ENCODE measurements around the gene ZNRF4. TPM values are rescaled to one million over a fixed set of nuclear protein-coding genes. Genes with fewer than 3 reads are reported as not detected.
"Not testable (repeated sequence)": the region's sequence is repeated elsewhere in the genome, so short reads cannot be mapped to it uniquely, and the experiment has no call there.

Gene ZNRF4
- total RNA-seq, 2 donors from 2014 or later, result not detected

GRCh38 chr19:5434970-5435641, 20.1 kb upstream of the ZNRF4 start:
- Mint-ChIP-seq H3K27ac (no peak overlapping the region), H3K27me3 (peaks cover 15 to 45% of the 10 kb centered on the region in 2 donors), H3K9me3 (no peaks in the 10 kb centered on the region), H3K36me3 (no peaks in the 10 kb centered on the region), H3K4me1 (ENCODE audit: low read depth in 2 of 2) (no peaks in the 10 kb centered on the region), H3K4me3 (no peak overlapping the region)
- DNase-seq (ENCODE audit: low spot score) (no peak), ATAC-seq (peak; percentile 52 to 62)

- H3K4me3 Mint-ChIP-seq, result no peak overlapping the region
- H3K27me3 Mint-ChIP-seq, result peaks cover 14 to 50% of the 10 kb centered on the region in 2 donors
- ATAC-seq (no peak), DNase-seq (ENCODE audit: low spot score) (no peak)
- H3K4me1 Mint-ChIP-seq (ENCODE audit: low read depth in 2 of 2), result no peaks in the 10 kb centered on the region
- no peak overlapping the region for H3K27ac Mint-ChIP-seq
- no peaks in the 10 kb centered on the region for H3K36me3 Mint-ChIP-seq
- H3K9me3 Mint-ChIP-seq, result no peaks in the 10 kb centered on the region
Measured at GRCh38 chr19:5435642-5436017, 19.6 kb upstream of the ZNRF4 start.

- DNase-seq (ENCODE audit: low spot score), result no peak
- H3K9me3 Mint-ChIP-seq, result no peaks in the 10 kb centered on the region
- no peaks in the 10 kb centered on the region for H3K36me3 Mint-ChIP-seq
- peaks cover 12 to 48% of the 10 kb centered on the region in 2 donors for H3K27me3 Mint-ChIP-seq
- H3K4me3 Mint-ChIP-seq, result no peak overlapping the region
- H3K4me1 Mint-ChIP-seq (ENCODE audit: low read depth in 2 of 2), result no peaks in the 10 kb centered on the region
- ATAC-seq, result peak in 1 of 2 donors; percentile 45
- no peak overlapping the region for H3K27ac Mint-ChIP-seq
Measured at GRCh38 chr19:5436106-5436947, 18.9 kb upstream of the ZNRF4 start.

GRCh38 chr19:5436948-5437306, 18.3 kb upstream of the ZNRF4 start:
- no peak overlapping the region for H3K27ac Mint-ChIP-seq
- no peak overlapping the region for H3K4me3 Mint-ChIP-seq
- peaks cover 10 to 44% of the 10 kb centered on the region in 2 donors for H3K27me3 Mint-ChIP-seq
- H3K9me3 Mint-ChIP-seq, result no peaks in the 10 kb centered on the region
- no peaks in the 10 kb centered on the region for H3K4me1 Mint-ChIP-seq (ENCODE audit: low read depth in 2 of 2)
- no peaks in the 10 kb centered on the region for H3K36me3 Mint-ChIP-seq
- no peak for ATAC-seq
- DNase-seq (ENCODE audit: low spot score), result no peak

GRCh38 chr19:5438756-5439155, 16.5 kb upstream of the ZNRF4 start:
- peaks cover 12 to 38% of the 10 kb centered on the region in 2 donors for H3K27me3 Mint-ChIP-seq
- H3K27ac Mint-ChIP-seq; H3K4me3 Mint-ChIP-seq; H3K4me1 Mint-ChIP-seq (ENCODE audit: low read depth in 2 of 2); H3K9me3 Mint-ChIP-seq; DNase-seq (ENCODE audit: low spot score); ATAC-seq; H3K36me3 Mint-ChIP-seq: not testable (repeated sequence)

GRCh38 chr19:5439452-5439851, 15.8 kb upstream of the ZNRF4 start:
- DNase-seq (ENCODE audit: low spot score) (no peak), ATAC-seq (no peak)
- Mint-ChIP-seq H3K27ac (no peak overlapping the region), H3K27me3 (peaks cover 10 to 31% of the 10 kb centered on the region in 2 donors), H3K36me3 (no peaks in the 10 kb centered on the region), H3K9me3 (no peaks in the 10 kb centered on the region), H3K4me3 (no peak overlapping the region), H3K4me1 (ENCODE audit: low read depth in 2 of 2) (no peaks in the 10 kb centered on the region)

GRCh38 chr19:5440299-5440698, 14.9 kb upstream of the ZNRF4 start:
- Mint-ChIP-seq H3K4me3 (no peak overlapping the region), H3K9me3 (no peaks in the 10 kb centered on the region)

GRCh38 chr19:5443723-5444122, 11.5 kb upstream of the ZNRF4 start:
- DNase-seq (ENCODE audit: low spot score) (no peak), ATAC-seq (no peak)
- Mint-ChIP-seq H3K4me1 (ENCODE audit: low read depth in 2 of 2) (no peaks in the 10 kb centered on the region), H3K9me3 (no peaks in the 10 kb centered on the region), H3K4me3 (no peak overlapping the region), H3K27ac (no peak overlapping the region), H3K27me3 (peaks cover 5 to 9% of the 10 kb centered on the region in 2 donors), H3K36me3 (no peaks in the 10 kb centered on the region)

More at GRCh38 chr19:5440299-5440698, 14.9 kb upstream of the ZNRF4 start:
- Mint-ChIP-seq H3K27ac (no peak overlapping the region), H3K27me3 (peaks cover 6 to 31% of the 10 kb centered on the region in 2 donors), H3K4me1 (ENCODE audit: low read depth in 2 of 2) (no peaks in the 10 kb centered on the region), H3K36me3 (no peaks in the 10 kb centered on the region)
- no peak for ATAC-seq
- DNase-seq (ENCODE audit: low spot score), result no peak

- H3K4me1 Mint-ChIP-seq (ENCODE audit: low read depth in 2 of 2), result no peaks in the 10 kb centered on the region
- DNase-seq (ENCODE audit: low spot score) (no peak), ATAC-seq (no peak)
- no peak overlapping the region for H3K4me3 Mint-ChIP-seq
- H3K36me3 Mint-ChIP-seq, result no peaks in the 10 kb centered on the region
- no peaks in the 10 kb centered on the region for H3K9me3 Mint-ChIP-seq
- peaks cover 6 to 10% of the 10 kb centered on the region in 2 donors for H3K27me3 Mint-ChIP-seq
- H3K27ac Mint-ChIP-seq, result no peak overlapping the region
Measured at GRCh38 chr19:5444431-5444830, 10.8 kb upstream of the ZNRF4 start.

- Mint-ChIP-seq H3K27me3 (peaks cover 10 to 15% of the 10 kb centered on the region in 2 donors), H3K27ac (no peak overlapping the region), H3K36me3 (no peaks in the 10 kb centered on the region), H3K9me3 (no peaks in the 10 kb centered on the region), H3K4me3 (no peak overlapping the region), H3K4me1 (ENCODE audit: low read depth in 2 of 2) (no peaks in the 10 kb centered on the region)
- DNase-seq (ENCODE audit: low spot score) (no peak), ATAC-seq (no peak)
Measured at GRCh38 chr19:5445071-5445470, 10.1 kb upstream of the ZNRF4 start.

GRCh38 chr19:5445561-5446055, 9.6 kb upstream of the ZNRF4 start:
- H3K4me1 Mint-ChIP-seq (ENCODE audit: low read depth in 2 of 2), result no peaks in the 10 kb centered on the region
- no peak overlapping the region for H3K4me3 Mint-ChIP-seq
- H3K9me3 Mint-ChIP-seq, result no peaks in the 10 kb centered on the region
- ATAC-seq, result peak in 1 of 2 donors; percentile 26
- DNase-seq (ENCODE audit: low spot score), result no peak
- H3K36me3 Mint-ChIP-seq, result no peaks in the 10 kb centered on the region
- no peak overlapping the region for H3K27ac Mint-ChIP-seq
- peaks cover 11% of the 10 kb centered on the region in 2 donors for H3K27me3 Mint-ChIP-seq

GRCh38 chr19:5447700-5448311, 7.4 kb upstream of the ZNRF4 start:
- ATAC-seq, result no peak
- Mint-ChIP-seq H3K9me3 (no peaks in the 10 kb centered on the region), H3K27me3 (peaks cover 9 to 11% of the 10 kb centered on the region in 2 donors), H3K36me3 (no peaks in the 10 kb centered on the region), H3K4me1 (ENCODE audit: low read depth in 2 of 2) (no peaks in the 10 kb centered on the region), H3K4me3 (no peak overlapping the region), H3K27ac (no peak overlapping the region)
- no peak for DNase-seq (ENCODE audit: low spot score)

GRCh38 chr19:5448374-5448773, 6.8 kb upstream of the ZNRF4 start:
- Mint-ChIP-seq H3K36me3 (no peaks in the 10 kb centered on the region), H3K4me1 (ENCODE audit: low read depth in 2 of 2) (no peaks in the 10 kb centered on the region), H3K4me3 (no peak overlapping the region), H3K27ac (no peak overlapping the region), H3K9me3 (no peaks in the 10 kb centered on the region), H3K27me3 (peaks cover 8 to 9% of the 10 kb centered on the region in 2 donors)
- DNase-seq (ENCODE audit: low spot score) (no peak), ATAC-seq (no peak)

Measured in natural killer cell treated with Interleukin-12 subunit alpha and Interleukin-12 subunit beta and Interleukin-15 and Interleukin-18, amount 100 ng/mL, for 72 hours (primary cell).